Measurements from ENCODE around the gene DMWD.

DMWD gene

DNA sequence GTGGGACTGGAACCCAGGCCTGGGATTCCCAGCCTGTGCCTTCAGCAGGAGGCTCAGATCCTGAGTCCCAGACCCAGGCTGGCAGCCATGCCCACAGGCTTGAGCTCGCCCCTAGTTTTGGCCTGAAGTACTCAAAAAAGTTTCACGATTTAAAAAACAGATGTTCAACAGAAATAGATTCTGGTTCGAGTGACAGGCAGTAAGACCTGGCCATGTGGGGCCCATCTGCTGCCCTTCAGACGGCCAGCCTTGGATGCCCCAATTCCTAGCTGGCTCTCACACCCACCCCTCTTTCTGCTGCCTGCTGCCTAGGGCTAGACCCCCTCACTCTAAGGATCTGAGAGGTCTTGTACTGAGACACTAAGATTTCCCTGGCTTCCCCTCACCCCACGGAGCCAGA, 7.5 kb downstream of the DMWD start:
- no peak overlapping the region for H3K27ac ChIP-seq (ENCODE audit: low read depth, low read length)
- peaks cover 4% of the 10 kb centered on the region; the same call in 1 of the 2 replicates for H3K36me3 ChIP-seq (ENCODE audit: insufficient read depth, low read length)
- no peak overlapping the region for H2AFZ ChIP-seq (ENCODE audit: low read length, unreplicated experiment)
- H3K79me2 ChIP-seq (ENCODE audit: control insufficient read depth, insufficient read depth, low read length, unreplicated experiment), result no peaks in the 10 kb centered on the region
- H3K4me3 ChIP-seq (ENCODE audit: low read depth, low read length), result no peak overlapping the region
- H3K4me1 ChIP-seq (ENCODE audit: control insufficient read depth, insufficient read depth, low read length, unreplicated experiment), result peaks cover 30% of the 10 kb centered on the region
- no peaks in the 10 kb centered on the region for H3K27me3 ChIP-seq (ENCODE audit: insufficient read depth, low read length)

- Histone ChIP-seq H3K4me1 (ENCODE audit: control insufficient read depth, insufficient read depth, low read length, unreplicated experiment) (peaks cover 30% of the 10 kb centered on the region), H3K27me3 (ENCODE audit: insufficient read depth, low read length) (no peaks in the 10 kb centered on the region), H3K79me2 (ENCODE audit: control insufficient read depth, insufficient read depth, low read length, unreplicated experiment) (no peaks in the 10 kb centered on the region), H3K4me3 (ENCODE audit: low read depth, low read length) (no peak overlapping the region), H3K27ac (ENCODE audit: low read depth, low read length) (peak overlapping the region; percentile 77; the same call in 1 of the 2 replicates), H3K36me3 (ENCODE audit: insufficient read depth, low read length) (0 out of 2 replicates have a peak, but pooled peaks cover 6% of the 10 kb centered on the region), H2AFZ (ENCODE audit: low read length, unreplicated experiment) (no peak overlapping the region)
These were observed 8.5 kb downstream of the DMWD start for GRCh38 chr19:45784096-45784495.

GRCh38 chr19:45782820-45783785, 9.5 kb downstream of the DMWD start:
- Histone ChIP-seq H3K79me2 (ENCODE audit: control insufficient read depth, insufficient read depth, low read length, unreplicated experiment) (no peaks in the 10 kb centered on the region), H3K36me3 (ENCODE audit: insufficient read depth, low read length) (0 out of 2 replicates have a peak, but pooled peaks cover 11% of the 10 kb centered on the region), H3K4me1 (ENCODE audit: control insufficient read depth, insufficient read depth, low read length, unreplicated experiment) (peaks cover 30% of the 10 kb centered on the region), H3K27me3 (ENCODE audit: insufficient read depth, low read length) (no peaks in the 10 kb centered on the region), H3K4me3 (ENCODE audit: low read depth, low read length) (no peak overlapping the region), H2AFZ (ENCODE audit: low read length, unreplicated experiment) (no peak overlapping the region), H3K27ac (ENCODE audit: low read depth, low read length) (peak overlapping the region; percentile 77)

DNA sequence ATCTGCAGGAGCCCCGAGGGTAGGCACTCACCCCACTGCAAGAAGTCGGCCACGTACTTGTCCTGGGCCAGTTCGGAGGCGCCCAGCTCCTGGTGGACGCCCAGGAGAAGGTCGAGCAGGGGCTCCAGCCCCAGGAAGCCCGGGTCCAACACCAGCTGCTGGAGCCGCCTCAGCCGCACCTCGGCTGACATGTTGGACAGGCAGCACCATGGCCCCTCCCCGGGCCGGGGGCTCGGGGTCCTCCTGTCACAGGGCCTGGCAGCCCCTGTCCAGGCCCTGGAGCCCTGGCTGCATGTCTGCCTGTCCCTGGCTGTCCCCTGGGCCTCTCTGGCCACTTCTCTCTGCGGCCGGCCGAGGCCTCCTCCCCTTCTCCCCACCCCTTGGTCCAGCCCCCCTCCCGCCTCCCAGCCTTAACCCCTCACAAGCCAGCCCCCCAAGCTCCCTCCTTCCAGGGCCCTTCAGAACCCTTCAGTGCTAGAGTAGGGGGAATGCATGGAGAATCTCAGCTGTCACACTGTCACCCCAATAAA, 10.4 kb downstream of the DMWD start, which contains the start of gene DMPK:
Gene DMPK (minus strand): TSS at position 329 of the 530 bp plus-strand sequence. CDS start 138 bp downstream, at position 191.
- H3K27ac ChIP-seq (ENCODE audit: low read depth, low read length), result peak within 1 kb of the TSS; percentile 77
- no peaks in the 10 kb centered on the region for H3K79me2 ChIP-seq (ENCODE audit: control insufficient read depth, insufficient read depth, low read length, unreplicated experiment)
- no peak within 1 kb of the TSS for H3K4me3 ChIP-seq (ENCODE audit: low read depth, low read length)

DNA sequence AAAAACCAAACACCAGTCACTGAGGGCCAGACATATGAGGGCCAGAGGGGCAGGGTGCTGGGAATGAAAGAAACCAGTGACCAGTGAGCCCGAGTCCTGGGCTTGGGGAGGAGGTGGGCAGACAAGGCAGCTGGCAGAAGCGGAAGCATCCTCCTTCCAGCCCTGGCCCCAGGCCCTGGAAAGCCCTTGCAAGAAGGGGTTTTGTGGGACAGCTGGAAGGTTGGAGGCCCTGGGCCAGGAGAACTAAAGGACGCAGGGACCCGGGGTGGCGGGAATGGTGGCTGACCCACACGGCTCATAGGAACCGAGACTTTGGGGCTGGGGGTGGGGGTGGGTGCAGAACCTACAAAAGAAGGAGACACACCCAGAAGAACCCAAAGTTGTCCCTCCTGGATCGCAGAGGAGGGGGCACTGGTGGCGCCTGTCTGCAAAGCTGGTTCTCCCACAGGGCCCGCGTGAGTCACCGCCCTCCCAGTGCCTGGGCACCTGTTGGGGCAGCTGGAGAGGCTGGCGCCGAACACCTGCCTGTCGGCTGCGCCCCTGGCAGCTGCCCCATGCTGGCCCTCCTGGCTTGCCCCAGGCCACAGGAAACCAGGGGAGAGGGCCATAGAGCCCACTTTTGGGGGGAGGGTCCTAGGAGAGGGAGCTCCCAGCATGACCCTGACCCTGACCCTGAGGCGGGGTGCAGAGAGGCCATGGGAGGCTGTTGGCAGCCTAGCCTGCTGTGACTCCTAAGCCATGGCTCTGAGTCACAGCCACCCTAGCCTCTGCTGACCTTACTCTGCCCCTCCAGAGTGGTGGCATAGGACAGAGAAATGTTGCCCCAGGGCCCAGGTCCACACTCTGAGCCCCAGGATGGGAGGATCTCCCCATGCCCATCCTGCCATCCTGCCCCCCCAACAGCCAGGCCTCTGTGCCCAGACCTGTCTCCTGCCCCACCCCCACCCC, 11.2 kb downstream of the DMWD start:
- H3K4me1 ChIP-seq (ENCODE audit: control insufficient read depth, insufficient read depth, low read length, unreplicated experiment), result peaks cover 30% of the 10 kb centered on the region
- no peak overlapping the region for H3K4me3 ChIP-seq (ENCODE audit: low read depth, low read length)
- H3K79me2 ChIP-seq (ENCODE audit: control insufficient read depth, insufficient read depth, low read length, unreplicated experiment), result no peaks in the 10 kb centered on the region
- H3K36me3 ChIP-seq (ENCODE audit: insufficient read depth, low read length), result 0 out of 2 replicates have a peak, but pooled peaks cover 11% of the 10 kb centered on the region
- no peak overlapping the region for H3K27ac ChIP-seq (ENCODE audit: low read depth, low read length)
- no peaks in the 10 kb centered on the region for H3K27me3 ChIP-seq (ENCODE audit: insufficient read depth, low read length)
- no peak overlapping the region for H2AFZ ChIP-seq (ENCODE audit: low read length, unreplicated experiment)

More for the DNA sequence above, 10.4 kb downstream of the DMWD start, which contains the start of gene DMPK:
- Histone ChIP-seq H3K27me3 (ENCODE audit: insufficient read depth, low read length) (no peaks in the 10 kb centered on the region), H3K36me3 (ENCODE audit: insufficient read depth, low read length) (0 out of 2 replicates have a peak, but pooled peaks cover 11% of the 10 kb centered on the region), H3K4me1 (ENCODE audit: control insufficient read depth, insufficient read depth, low read length, unreplicated experiment) (peaks cover 30% of the 10 kb centered on the region), H2AFZ (ENCODE audit: low read length, unreplicated experiment) (no peak within 1 kb of the TSS)

- H3K79me2 ChIP-seq (ENCODE audit: control insufficient read depth, insufficient read depth, low read length, unreplicated experiment), result no peaks in the 10 kb centered on the region
- no peak overlapping the region for H2AFZ ChIP-seq (ENCODE audit: low read length, unreplicated experiment)
- H3K27ac ChIP-seq (ENCODE audit: low read depth, low read length), result no peak overlapping the region
- no peak overlapping the region for H3K4me3 ChIP-seq (ENCODE audit: low read depth, low read length)
- 0 out of 2 replicates have a peak, but pooled peaks cover 11% of the 10 kb centered on the region for H3K36me3 ChIP-seq (ENCODE audit: insufficient read depth, low read length)
- H3K4me1 ChIP-seq (ENCODE audit: control insufficient read depth, insufficient read depth, low read length, unreplicated experiment), result peaks cover 30% of the 10 kb centered on the region
- no peaks in the 10 kb centered on the region for H3K27me3 ChIP-seq (ENCODE audit: insufficient read depth, low read length)
These were observed 12.0 kb downstream of the DMWD start for GRCh38 chr19:45780448-45781213.

DNA sequence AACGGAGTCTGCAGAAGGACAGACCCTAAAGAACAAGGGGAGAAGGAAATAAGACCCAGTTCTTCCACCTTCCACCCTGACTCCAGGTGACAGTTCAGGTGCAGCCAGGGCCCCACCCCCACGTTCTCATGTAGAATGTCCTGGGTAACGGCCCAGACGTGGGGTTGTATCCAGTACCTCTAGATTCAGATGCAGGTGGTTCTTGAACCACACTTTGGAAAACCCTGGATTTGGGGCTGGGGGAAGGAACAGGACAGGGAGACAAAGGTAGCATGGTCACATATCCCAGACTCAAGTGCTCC, 12.5 kb downstream of the DMWD start:
- Histone ChIP-seq H3K4me3 (ENCODE audit: low read depth, low read length) (no peak overlapping the region), H3K79me2 (ENCODE audit: control insufficient read depth, insufficient read depth, low read length, unreplicated experiment) (no peaks in the 10 kb centered on the region), H3K27me3 (ENCODE audit: insufficient read depth, low read length) (no peaks in the 10 kb centered on the region), H2AFZ (ENCODE audit: low read length, unreplicated experiment) (no peak overlapping the region), H3K4me1 (ENCODE audit: control insufficient read depth, insufficient read depth, low read length, unreplicated experiment) (peaks cover 30% of the 10 kb centered on the region), H3K36me3 (ENCODE audit: insufficient read depth, low read length) (0 out of 2 replicates have a peak, but pooled peaks cover 11% of the 10 kb centered on the region), H3K27ac (ENCODE audit: low read depth, low read length) (no peak overlapping the region)

- Histone ChIP-seq H3K27me3 (ENCODE audit: insufficient read depth, low read length) (no peaks in the 10 kb centered on the region), H3K36me3 (ENCODE audit: insufficient read depth, low read length) (0 out of 2 replicates have a peak, but pooled peaks cover 11% of the 10 kb centered on the region), H3K27ac (ENCODE audit: low read depth, low read length) (no peak overlapping the region)
These were observed 13.2 kb downstream of the DMWD start for GRCh38 chr19:45779231-45780145.

DNA sequence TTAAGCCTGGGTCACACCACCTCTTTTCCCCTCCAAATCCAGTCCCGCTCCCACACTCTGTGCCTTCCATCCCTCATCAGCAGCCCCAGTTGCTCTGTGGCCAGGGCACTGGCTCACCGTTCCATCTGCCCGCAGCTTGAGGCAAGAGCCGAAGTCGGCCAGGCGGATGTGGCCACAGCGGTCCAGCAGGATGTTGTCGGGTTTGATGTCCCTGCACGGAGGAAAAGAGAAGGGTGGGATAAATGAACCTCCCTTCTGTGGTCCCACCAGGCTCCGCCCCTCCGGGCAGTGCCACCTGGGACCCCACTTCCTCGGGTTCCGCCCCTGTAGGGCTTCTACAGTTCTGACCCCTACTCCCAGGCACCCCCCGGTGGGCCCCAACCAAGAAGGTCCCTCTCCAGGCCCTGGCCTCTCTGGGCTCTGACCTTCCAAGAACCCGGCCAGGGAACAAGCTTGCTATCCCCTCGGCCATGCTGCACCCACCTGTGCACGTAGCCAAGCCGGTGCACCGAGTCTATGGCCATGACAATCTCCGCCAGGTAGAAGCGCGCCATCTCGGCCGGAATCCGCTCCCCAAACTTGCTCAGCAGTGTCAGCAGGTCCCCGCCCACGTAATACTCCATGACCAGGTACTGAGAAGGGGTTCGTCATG, 14.5 kb downstream of the DMWD start:
- Histone ChIP-seq H3K4me1 (ENCODE audit: control insufficient read depth, insufficient read depth, low read length, unreplicated experiment) (peaks cover 19% of the 10 kb centered on the region), H3K36me3 (ENCODE audit: insufficient read depth, low read length) (0 out of 2 replicates have a peak, but pooled peaks cover 11% of the 10 kb centered on the region), H3K4me3 (ENCODE audit: low read depth, low read length) (no peak overlapping the region), H3K27ac (ENCODE audit: low read depth, low read length) (no peak overlapping the region), H3K79me2 (ENCODE audit: control insufficient read depth, insufficient read depth, low read length, unreplicated experiment) (no peaks in the 10 kb centered on the region), H2AFZ (ENCODE audit: low read length, unreplicated experiment) (no peak overlapping the region), H3K27me3 (ENCODE audit: insufficient read depth, low read length) (no peaks in the 10 kb centered on the region)

More at GRCh38 chr19:45779231-45780145, 13.2 kb downstream of the DMWD start:
- H3K79me2 ChIP-seq (ENCODE audit: control insufficient read depth, insufficient read depth, low read length, unreplicated experiment), result no peaks in the 10 kb centered on the region
- no peak overlapping the region for H3K4me3 ChIP-seq (ENCODE audit: low read depth, low read length)
- peaks cover 30% of the 10 kb centered on the region for H3K4me1 ChIP-seq (ENCODE audit: control insufficient read depth, insufficient read depth, low read length, unreplicated experiment)
- H2AFZ ChIP-seq (ENCODE audit: low read length, unreplicated experiment), result no peak overlapping the region
